Mammary epithelial cell (primary cell): ENCODE results near the gene YBX1.

Experiments
- EZH2 ChIP-seq: IDR thresholded peaks from 2 replicates; pipeline ENCODE4 v1.6.1; 2012; ENCODE audit warnings: low read length, inconsistent platforms, borderline replicate concordance
- TF ChIP-seq, protein P1 (sequence below), 2 donors: IDR thresholded peaks in 1 of 2; conservative IDR thresholded peaks in 1 of 2; 2 replicates each; pipeline ENCODE4 v1.5.1; 2011 to 2012; ENCODE audit warnings: inconsistent platforms in 2 of 2, low read length in 2 of 2, mild to moderate bottlenecking in 2 of 2, control low read depth in 1 of 2, low read depth in 1 of 2; ENCODE audit not compliant: insufficient read depth in 1 of 2; ENCODE audit errors: extremely low read depth in 1 of 2

DNA sequence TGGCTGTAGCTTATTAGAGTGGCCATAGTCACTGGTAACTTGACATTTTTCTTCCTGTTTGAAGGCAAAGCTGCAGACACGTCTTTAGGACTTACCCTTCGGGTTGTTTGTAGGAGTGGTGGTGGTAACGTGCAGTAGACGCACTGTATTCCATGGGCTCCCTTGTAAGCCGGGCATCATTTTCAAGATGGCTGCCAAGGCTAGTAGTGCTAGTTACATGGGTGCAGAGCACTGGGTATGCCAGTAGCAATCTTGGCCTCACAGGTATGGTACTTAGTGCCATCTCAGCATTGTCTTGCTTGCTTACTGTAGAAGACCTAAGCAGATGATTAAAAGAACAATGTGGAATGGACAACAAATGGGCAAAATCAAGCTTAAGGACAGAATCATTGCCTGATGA is 1.9 kb downstream of the YBX1 start:
- TF ChIP-seq, protein P1, sequence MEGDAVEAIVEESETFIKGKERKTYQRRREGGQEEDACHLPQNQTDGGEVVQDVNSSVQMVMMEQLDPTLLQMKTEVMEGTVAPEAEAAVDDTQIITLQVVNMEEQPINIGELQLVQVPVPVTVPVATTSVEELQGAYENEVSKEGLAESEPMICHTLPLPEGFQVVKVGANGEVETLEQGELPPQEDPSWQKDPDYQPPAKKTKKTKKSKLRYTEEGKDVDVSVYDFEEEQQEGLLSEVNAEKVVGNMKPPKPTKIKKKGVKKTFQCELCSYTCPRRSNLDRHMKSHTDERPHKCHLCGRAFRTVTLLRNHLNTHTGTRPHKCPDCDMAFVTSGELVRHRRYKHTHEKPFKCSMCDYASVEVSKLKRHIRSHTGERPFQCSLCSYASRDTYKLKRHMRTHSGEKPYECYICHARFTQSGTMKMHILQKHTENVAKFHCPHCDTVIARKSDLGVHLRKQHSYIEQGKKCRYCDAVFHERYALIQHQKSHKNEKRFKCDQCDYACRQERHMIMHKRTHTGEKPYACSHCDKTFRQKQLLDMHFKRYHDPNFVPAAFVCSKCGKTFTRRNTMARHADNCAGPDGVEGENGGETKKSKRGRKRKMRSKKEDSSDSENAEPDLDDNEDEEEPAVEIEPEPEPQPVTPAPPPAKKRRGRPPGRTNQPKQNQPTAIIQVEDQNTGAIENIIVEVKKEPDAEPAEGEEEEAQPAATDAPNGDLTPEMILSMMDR (conservative IDR thresholded peaks at IDR 0.05 in 1 of 2, IDR thresholded peaks at IDR 0.05 in 1 of 2; ENCODE audit: extremely low read depth in 1 of 2, insufficient read depth in 1 of 2, low read depth in 1 of 2, low read length in 2 of 2) = no peak
- TF ChIP-seq EZH2 = no peak
